Dedifferentiated amniotic fluid mesenchymal stem cell (primary cell): ENCODE results near the gene TBC1D16.
"Not testable (repeated sequence)": the region's sequence is repeated elsewhere in the genome, so short reads cannot be mapped to it uniquely, and the experiment has no call there.

Experiments used
- DNase-seq: peaks from one replicate; pipeline ENCODE4 v3.0.0-alpha.2; 2016; ENCODE audit errors: extremely low spot score

Gene TBC1D16

DNA sequence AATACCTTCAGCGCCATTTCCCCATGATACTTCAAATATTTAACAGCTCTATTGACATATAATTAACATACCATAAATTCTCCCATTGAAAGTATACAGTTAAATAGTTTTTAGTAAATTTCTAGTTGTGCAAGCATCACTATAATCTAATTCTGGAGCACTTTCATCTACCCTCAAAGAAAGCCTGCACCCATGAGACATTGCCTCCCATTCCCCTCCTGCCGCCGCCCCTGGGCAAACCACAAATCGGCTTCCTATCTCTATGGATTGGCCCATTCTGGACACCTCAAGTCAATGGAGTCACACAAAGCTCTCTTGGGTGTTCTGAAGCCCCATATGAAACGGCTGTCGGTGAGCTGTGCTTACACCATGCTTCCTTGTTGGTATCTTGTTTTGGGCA lies 119.2 kb downstream of the TBC1D16 start:
- no peak for DNase-seq

DNA sequence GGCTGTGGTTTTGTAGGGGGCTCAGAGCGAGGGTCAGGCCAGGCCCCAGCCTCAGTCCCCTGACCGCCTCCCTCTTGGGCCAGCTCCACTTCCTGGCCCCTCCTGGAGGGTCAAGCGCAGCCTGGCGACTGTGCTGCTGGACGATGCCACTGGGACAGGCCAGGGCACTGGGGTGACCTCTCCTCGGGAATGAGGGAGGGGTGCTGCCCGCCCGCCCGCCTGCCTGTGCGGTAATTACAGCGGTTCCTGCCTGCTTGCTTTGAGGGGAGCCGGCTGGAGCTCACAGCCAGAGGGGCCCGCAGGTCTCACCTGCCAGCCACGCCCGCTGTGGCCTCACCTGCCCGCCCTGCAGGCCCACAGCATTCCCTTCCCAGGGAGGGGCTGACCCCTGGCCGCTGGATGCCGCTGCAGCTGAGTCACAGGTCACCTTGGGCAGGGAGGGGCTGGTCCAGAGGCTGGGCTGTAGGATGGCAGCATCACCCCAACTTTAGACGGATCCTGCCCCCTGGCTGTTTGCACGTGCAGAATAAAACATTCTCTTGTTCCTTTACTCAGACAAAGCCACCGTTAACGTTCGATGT lies 119.7 kb downstream of the TBC1D16 start:
- no peak for DNase-seq

GRCh38 chr17:79914813-79915740 lies 120.6 kb downstream of the TBC1D16 start:
- DNase-seq: no peak

GRCh38 chr17:79913896-79914812 lies 121.5 kb downstream of the TBC1D16 start:
- no peak for DNase-seq

DNA sequence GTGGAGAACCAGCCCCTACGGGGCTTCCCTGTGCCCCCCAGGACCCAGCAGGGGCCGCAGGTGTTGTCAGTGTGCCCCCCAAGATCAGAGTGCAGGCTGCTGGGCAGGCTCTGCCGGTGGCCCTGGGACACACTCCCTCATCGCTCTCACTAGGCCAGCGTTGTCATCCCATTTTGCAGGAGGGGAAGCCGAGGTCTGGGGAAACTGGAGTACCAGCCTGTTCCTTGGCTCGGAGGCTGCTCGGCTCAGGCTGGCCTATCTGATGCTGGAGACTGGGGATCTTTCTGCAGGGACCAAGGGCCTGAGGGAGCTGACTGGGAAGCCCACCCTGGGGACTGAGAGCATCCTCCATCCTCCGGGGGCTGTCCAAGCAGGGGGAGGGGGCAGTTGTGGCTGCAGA lies 122.2 kb downstream of the TBC1D16 start:
- DNase-seq: no peak

DNA sequence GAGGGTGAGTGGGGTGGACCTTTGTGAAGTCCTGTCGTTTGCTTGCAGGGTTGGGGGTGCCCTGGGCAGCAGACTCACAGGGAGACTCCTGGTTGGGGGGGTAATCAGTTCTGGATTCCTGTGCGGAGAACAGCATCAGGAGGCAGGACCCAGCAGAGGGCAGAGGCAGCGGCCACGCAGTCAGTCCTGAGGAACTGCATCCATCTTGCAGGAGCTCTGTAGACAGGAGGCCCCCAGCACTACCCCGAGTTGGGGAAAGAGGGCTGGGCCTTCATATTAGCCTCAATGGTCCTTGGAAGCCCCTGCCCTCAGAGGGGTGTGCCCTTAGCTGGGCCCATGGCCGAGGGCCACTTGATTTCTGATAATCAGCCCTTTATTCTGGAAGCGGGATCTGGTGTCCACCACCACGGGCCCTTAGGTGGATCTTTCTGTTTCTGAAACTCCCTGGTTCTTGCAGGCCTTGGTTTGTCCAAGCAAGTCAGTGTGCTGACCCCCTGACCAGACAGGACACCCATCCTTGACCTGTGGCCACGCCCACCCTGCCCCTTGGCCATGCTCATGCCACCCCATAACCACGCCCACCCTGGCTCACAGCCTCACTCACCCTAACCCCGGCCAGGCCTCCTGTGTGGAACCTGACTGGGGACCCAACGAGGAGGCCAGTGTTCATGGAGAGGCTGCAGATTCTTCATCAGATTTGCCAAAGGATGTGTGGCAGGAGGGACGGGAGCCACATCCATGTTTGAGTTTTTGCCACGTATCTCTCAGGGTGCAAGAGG lies 122.9 kb downstream of the TBC1D16 start:
- no peak for DNase-seq

DNA sequence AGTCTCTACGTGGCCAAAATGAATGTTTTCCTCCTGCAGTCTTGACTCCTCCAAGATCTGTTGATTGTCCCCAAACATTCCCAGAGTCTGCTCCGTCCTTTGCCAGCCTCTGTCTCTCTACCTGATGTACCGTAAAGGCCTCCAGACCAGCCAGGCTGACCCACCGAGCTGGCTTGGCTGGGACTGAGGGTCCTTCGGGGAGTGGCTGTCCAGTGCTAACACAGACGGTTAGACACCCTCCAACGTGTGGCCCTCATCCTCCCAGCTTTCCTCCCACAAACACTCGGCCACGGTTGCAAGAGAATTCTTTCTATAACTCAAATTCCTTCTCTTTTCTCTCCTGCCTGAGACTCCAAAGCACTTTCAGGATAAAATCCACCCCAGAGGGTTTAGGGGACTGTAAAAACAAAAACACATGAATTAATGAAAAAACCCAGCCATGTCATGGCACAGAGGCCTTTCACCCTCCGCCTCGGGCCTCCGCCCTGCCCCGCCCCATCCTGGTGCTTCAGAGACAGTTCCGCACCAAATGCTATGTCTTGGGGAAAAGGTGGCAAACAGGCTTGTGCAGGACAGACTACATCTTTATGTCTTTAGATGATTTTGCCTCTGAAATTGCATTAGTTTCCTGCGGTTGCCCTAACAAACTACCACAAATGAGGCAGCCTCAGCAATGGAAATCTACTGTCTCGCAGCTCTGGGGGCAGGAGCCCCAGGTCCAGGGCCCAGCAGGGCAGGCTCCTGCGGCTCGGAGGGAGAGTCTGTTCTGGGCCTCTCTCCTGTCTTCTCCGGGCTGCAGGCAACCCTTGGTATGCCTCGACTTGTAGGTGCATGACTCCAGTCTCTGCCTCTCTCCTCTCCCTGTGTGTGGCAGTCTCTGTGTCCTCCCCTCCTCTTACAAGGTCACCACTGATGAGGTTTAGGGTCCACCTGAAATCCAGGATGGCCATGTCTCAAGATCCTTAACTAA lies 124.0 kb downstream of the TBC1D16 start:
- DNase-seq: no peak

- DNase-seq: no peak
Measured at GRCh38 chr17:79910985-79911361, 124.7 kb downstream of the TBC1D16 start.

DNA sequence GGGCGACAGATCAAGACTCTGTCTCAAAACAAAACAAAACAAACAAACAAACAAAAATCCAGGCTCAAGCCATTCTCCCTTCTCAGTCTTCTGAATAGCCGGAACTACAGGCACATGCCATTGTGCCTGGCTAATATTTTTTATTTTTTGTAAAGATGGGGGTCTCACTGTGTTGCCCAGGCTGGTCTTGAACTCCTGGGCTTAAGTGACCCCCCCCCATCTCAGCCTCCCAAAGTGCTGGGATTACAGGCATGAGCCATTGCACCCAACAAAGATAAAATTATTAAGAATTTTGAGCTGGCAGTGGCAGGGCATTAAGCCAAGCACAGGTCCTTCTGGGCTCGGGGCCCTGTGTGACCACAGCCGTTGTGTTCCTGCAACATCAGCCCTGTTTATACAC lies 126.6 kb downstream of the TBC1D16 start:
- DNase-seq: no peak

- DNase-seq: no peak
Measured at GRCh38 chr17:79907850-79908249, 127.8 kb downstream of the TBC1D16 start.

- DNase-seq: no peak
Measured at GRCh38 chr17:79907217-79907715, 128.4 kb downstream of the TBC1D16 start.

- DNase-seq: no peak
Measured at GRCh38 chr17:79905832-79906231, 129.8 kb downstream of the TBC1D16 start.

- DNase-seq: no peak
Measured at GRCh38 chr17:79904865-79905264, 130.8 kb downstream of the TBC1D16 start.

- no peak for DNase-seq
Measured at GRCh38 chr17:79902146-79902791, 133.4 kb downstream of the TBC1D16 start.

GRCh38 chr17:79901131-79901530 lies 134.5 kb downstream of the TBC1D16 start:
- DNase-seq: no peak

DNA sequence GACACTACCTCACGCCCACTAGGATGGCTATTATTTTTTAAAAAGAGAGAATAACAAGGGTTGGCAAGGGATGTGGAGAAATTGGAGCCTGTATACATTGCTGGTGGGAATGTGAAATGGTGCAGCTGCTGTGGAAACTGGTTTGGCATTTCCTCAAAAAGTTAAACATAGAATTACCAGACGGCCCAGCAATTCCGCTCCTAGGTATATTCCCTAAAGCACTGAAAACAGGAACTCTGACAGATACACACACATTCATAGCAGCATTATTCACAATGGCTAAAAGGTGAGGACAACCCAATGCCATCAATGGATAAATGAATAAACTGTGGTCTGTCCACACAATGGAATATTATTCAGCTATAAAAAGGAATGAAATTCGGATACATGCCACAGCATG lies 136.1 kb downstream of the TBC1D16 start:
- no peak for DNase-seq

DNA sequence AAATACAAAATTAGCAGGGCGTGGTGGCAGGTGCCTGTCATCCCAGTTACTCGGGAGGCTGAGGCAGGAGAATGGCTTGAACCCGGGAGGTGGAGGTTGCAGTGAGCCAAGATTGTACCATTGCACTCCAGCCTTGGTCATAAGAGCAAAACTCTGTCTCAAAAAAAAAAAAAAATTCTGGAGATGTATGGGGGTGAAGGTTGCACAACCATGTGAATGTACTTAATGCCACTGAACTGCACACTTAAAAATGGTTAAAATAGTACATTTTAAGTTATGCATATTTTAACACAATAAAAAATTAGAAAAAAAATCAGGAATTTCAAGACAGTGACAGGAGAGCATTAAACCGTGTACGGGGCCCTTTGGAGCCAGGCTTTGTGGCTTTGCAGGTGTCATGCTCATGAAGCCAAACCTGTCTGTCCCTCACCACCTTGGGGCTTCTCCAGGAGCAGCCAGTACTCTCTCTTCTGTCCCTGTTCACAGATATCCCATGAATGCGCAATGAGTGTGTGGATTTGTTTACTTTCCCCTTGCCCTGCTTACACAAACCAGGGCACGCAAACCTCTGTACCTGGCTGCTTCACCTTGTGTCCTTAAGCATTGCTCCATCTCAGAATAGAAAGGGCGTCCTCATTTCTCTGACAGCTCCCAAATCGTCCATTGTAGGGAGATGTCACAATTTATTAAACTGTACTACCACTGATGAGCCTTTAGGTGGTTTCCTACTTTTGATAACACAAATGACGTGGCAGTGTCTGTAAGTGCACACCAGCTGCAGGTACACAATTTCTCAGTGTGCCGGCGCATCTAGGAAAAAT lies 138.2 kb downstream of the TBC1D16 start:
- no peak for DNase-seq

DNA sequence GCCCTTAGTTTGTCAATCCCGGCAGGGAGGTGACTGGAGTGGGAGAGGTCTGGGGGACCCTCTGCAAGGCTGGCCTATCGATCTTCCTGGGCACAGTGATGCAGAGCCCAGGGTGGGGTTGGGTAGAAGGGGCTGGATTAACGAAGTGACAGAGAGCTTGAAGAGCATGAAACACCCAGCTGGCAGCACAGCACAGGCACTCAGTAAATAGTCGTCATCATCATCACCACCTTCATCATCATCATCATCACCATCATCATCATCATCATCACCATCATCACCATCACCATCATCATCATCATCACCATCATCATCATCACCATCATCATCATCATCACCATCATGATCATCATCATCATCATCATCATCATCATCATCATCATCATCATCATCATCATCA lies 142.2 kb downstream of the TBC1D16 start:
- DNase-seq: not testable (repeated sequence)
